ENCODE results near the gene ERN1. TPM values are rescaled to one million over a fixed set of nuclear protein-coding genes. Genes with fewer than 3 reads are reported as not detected.
A peak's percentile ranks its signal among the peaks of the same experiment; 100 is the strongest.

Gene ERN1
- total and polyA plus RNA-seq, 2 experiments from 2014 or later = 10.3 to 16.5 TPM

DNA sequence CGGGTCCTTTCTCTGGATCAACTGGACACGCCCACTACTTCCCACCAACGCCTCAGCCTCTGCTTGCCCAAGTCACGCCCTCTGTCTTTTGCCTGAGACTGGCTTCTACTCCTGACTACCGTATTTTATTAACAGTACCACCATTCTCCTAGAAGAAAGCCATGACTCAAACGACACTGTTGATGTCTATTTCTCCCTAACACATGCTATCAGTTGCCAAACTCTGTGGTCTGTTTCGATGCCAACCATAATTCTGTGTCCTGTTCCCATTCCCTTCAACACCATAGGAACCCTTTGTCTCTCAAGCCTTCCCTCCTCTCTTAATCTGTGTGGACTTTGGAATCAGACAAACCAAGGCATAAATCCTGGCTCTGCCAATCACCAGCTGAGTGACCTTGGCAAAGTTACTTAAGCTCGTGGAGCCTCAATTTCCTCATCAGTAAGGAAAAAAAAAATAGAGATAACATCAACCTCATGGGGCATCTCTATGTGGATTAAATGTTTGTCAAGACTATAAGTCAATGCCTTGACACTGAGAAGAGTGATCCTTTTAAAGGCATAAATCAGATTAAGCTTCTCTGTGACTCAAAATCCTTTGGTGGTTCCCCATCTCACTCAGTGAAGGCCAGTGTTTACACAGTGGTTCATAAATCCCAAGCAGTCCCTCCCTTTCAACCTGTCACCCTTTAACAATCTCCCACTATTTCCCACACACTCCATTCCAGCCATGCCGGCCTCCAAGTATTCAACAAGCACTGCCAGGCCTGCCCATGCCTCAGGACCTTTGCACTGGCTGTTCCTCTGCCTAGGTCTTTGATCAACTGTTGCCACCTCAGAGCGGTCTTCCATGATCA is 45.6 kb downstream of the ERN1 start:
- Histone ChIP-seq H3K79me2 (peaks cover 17% of the 10 kb centered on the region), H3K36me3 (replicated peaks; ENCODE audit: insufficient read depth, low read depth) (no peaks in the 10 kb centered on the region), H3K27me3 (no peaks in the 10 kb centered on the region), H3K4me3 (no peak overlapping the region), H3K4me2 (peak overlapping the region; percentile 51), H2AFZ (no peak overlapping the region), H3K9me2 (replicated peaks; ENCODE audit: insufficient read depth) (no peaks in the 10 kb centered on the region), H4K20me1 (ENCODE audit: insufficient read depth, poor library complexity, severe bottlenecking) (no peaks in the 10 kb centered on the region), H3K27ac (peak overlapping the region; percentile 84), H3K4me1 (ENCODE audit: insufficient read depth) (peaks cover 67% of the 10 kb centered on the region), H3K9me3 (ENCODE audit: low read depth) (no peaks in the 10 kb centered on the region)
- TF ChIP-seq EZH2 (IDR thresholded peaks at IDR 0.05; ENCODE audit: borderline replicate concordance) = no peak
- no peak for TF ChIP-seq EZH2phosphoT487 (IDR thresholded peaks at IDR 0.05; ENCODE audit: low read depth, severe bottlenecking, unreplicated experiment)
- no peak for TF ChIP-seq CTCF (IDR thresholded peaks at IDR 0.05; ENCODE audit: poor library complexity)
- DNase-seq (ENCODE audit: low spot score) = peak; percentile 51
- WGBS (ENCODE audit: low lambda C conversion rate, missing lambda C conversion rate) = 64% methylated on average over 10 of the region's 10 CpGs

DNA sequence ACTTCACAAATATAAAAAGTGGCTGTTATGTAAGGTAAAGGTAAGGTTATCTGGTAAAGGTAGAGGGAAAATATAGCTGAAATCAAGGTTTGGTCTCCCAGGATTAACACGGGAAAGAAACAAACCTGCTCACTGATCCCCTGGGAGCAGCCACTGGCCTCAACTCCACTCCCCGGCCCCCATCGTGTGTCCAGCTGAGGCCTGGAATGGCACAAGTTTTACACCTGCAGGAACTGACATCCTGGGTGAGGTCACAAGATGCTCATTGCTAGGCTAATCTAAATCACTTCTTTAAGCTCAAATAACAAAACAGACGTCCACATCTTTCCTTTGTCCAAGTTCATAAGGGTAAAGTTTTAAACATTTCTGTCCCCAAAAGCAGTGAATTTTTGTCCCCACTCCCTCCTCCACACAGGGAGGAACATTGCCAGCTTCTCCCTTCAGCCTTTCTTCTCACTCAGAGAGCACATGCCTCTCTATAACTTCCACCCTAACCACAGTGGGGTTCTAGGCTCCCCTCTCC is 46.3 kb downstream of the ERN1 start:
- WGBS (ENCODE audit: low lambda C conversion rate, missing lambda C conversion rate) = 59% methylated on average over 4 of the region's 4 CpGs
- no peak for DNase-seq (ENCODE audit: low spot score)
- TF ChIP-seq EZH2 (IDR thresholded peaks at IDR 0.05; ENCODE audit: borderline replicate concordance) = no peak
- no peak for TF ChIP-seq CTCF (IDR thresholded peaks at IDR 0.05; ENCODE audit: poor library complexity)
- no peak for TF ChIP-seq EZH2phosphoT487 (IDR thresholded peaks at IDR 0.05; ENCODE audit: low read depth, severe bottlenecking, unreplicated experiment)
- no peaks in the 10 kb centered on the region for H4K20me1 ChIP-seq (ENCODE audit: insufficient read depth, poor library complexity, severe bottlenecking)
- H3K9me3 ChIP-seq (ENCODE audit: low read depth) = no peaks in the 10 kb centered on the region
- no peak overlapping the region for H3K4me3 ChIP-seq
- peak overlapping the region; percentile 33 for H3K4me2 ChIP-seq
- no peaks in the 10 kb centered on the region for H3K27me3 ChIP-seq
- peaks cover 67% of the 10 kb centered on the region for H3K4me1 ChIP-seq (ENCODE audit: insufficient read depth)
- H3K79me2 ChIP-seq = peaks cover 17% of the 10 kb centered on the region
- H3K27ac ChIP-seq = peak overlapping the region; percentile 84
- no peaks in the 10 kb centered on the region for H3K36me3 ChIP-seq (replicated peaks; ENCODE audit: insufficient read depth, low read depth)
- H2AFZ ChIP-seq = no peak overlapping the region
- H3K9me2 ChIP-seq (replicated peaks; ENCODE audit: insufficient read depth) = no peaks in the 10 kb centered on the region

DNA sequence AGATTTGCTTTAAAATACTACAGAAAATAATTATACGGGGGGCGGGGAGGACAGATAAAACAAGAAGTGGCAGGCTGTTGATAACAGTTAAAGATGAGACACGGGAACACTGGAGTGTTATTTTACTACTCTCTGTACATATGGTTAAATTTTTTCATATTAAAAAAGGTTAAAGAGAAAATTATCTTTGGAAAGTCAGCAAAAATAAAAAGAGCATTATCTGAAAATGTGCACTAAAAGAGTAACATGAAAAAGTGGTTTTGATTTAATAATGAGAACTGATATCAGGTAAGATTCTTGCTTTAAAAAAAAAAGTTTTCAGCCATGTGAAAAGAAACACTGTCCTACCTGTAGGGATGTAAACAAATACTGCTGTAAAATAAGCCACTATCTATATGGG is 46.9 kb downstream of the ERN1 start:
- peak overlapping the region; percentile 33 for H3K4me2 ChIP-seq
- peaks cover 64% of the 10 kb centered on the region for H3K4me1 ChIP-seq (ENCODE audit: insufficient read depth)
- TF ChIP-seq EZH2phosphoT487 (IDR thresholded peaks at IDR 0.05; ENCODE audit: low read depth, severe bottlenecking, unreplicated experiment) (no peak), EZH2 (IDR thresholded peaks at IDR 0.05; ENCODE audit: borderline replicate concordance) (no peak), CTCF (IDR thresholded peaks at IDR 0.05; ENCODE audit: poor library complexity) (no peak)
- 61% methylated on average over 3 of the region's 3 CpGs for whole genome bisulfite sequencing (ENCODE audit: low lambda C conversion rate, missing lambda C conversion rate)
- H3K79me2 ChIP-seq = peaks cover 11% of the 10 kb centered on the region
- no peaks in the 10 kb centered on the region for H3K27me3 ChIP-seq
- no peaks in the 10 kb centered on the region for H3K36me3 ChIP-seq (replicated peaks; ENCODE audit: insufficient read depth, low read depth)
- no peak overlapping the region for H3K4me3 ChIP-seq
- no peak overlapping the region for H2AFZ ChIP-seq
- H3K27ac ChIP-seq = peak overlapping the region; percentile 84
- DNase-seq (ENCODE audit: low spot score) = no peak
- H4K20me1 ChIP-seq (ENCODE audit: insufficient read depth, poor library complexity, severe bottlenecking) = no peaks in the 10 kb centered on the region
- H3K9me3 ChIP-seq (ENCODE audit: low read depth) = no peaks in the 10 kb centered on the region
- H3K9me2 ChIP-seq (replicated peaks; ENCODE audit: insufficient read depth) = no peaks in the 10 kb centered on the region
